GM18502 (cell line): ENCODE data around the gene YPEL5.

ENCODE experiments used
- ATAC-seq: cut with Tn5 transposase; IDR thresholded peaks from one replicate; pipeline ENCODE4 v1.9.1; 2021; ENCODE audit warnings: mild to moderate bottlenecking; ENCODE audit not compliant: unreplicated experiment, poor library complexity

YPEL5 gene

DNA sequence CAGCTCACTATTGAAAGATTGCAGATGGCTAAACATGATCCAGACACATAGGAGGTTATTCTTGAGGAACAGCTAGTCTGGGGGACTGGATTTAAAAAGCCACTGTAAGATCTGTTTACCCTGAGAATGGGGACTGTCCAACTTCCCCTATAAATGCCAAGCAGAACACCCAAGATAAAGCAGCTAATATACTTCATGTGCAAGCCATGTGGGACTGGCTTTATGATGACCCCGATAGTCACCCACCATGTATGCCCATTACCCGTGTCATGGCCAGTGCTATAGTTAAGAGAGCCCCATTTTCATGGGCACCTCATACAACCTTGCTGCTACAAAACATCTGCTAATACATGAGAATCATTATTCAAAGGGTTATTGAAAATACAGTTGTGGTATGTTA is 16.0 kb downstream of the YPEL5 start:
- no peak for ATAC-seq

GRCh38 chr2:30164131-30164925 is 17.5 kb downstream of the YPEL5 start:
- no peak for ATAC-seq

GRCh38 chr2:30165050-30165520 is 18.3 kb downstream of the YPEL5 start:
- peak; percentile 95 for ATAC-seq

DNA sequence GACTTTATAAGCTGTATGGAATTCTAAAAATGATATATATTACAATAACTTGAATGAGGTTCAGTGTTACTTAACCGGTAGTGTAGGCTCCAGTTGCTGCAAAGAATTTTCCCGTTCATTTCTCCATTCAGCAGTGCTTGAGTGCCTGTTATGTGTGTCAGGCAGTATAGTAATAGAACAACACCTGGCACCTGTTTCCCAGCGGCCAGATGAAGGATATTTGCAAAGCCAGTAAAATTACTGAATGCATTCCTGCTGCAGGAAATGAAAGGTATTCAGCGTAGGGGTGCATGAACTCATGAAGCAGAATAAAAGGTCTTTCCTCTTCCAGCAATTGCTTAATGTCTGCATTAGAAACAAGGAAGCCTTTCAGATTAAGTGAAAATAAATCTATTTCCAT is 18.8 kb downstream of the YPEL5 start:
- ATAC-seq, result no peak

DNA sequence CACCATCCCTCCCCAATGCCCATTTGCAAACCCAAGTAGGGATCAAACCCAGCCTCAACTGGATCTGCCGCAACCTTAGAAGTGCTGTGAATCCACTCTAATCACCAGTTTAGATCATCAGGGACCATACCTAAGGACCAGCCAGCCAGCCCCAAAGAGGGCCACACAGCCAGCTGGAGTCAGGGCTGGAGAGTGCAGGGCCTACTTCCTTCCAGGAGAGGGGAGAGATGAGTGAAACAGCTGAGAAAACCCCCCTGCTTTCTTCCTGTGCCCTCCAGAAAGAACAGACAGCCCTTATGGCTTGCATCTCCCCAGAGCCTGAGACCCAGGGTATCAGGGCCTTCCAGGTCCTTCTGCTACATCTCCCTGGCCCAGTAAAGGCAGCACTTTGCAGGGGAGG is 25.8 kb downstream of the YPEL5 start:
- no peak for ATAC-seq

- no peak for ATAC-seq
Observed at GRCh38 chr2:30177440-30177839, 30.6 kb downstream of the YPEL5 start.

- no peak for ATAC-seq
Observed at GRCh38 chr2:30177956-30178355, 31.1 kb downstream of the YPEL5 start.

DNA sequence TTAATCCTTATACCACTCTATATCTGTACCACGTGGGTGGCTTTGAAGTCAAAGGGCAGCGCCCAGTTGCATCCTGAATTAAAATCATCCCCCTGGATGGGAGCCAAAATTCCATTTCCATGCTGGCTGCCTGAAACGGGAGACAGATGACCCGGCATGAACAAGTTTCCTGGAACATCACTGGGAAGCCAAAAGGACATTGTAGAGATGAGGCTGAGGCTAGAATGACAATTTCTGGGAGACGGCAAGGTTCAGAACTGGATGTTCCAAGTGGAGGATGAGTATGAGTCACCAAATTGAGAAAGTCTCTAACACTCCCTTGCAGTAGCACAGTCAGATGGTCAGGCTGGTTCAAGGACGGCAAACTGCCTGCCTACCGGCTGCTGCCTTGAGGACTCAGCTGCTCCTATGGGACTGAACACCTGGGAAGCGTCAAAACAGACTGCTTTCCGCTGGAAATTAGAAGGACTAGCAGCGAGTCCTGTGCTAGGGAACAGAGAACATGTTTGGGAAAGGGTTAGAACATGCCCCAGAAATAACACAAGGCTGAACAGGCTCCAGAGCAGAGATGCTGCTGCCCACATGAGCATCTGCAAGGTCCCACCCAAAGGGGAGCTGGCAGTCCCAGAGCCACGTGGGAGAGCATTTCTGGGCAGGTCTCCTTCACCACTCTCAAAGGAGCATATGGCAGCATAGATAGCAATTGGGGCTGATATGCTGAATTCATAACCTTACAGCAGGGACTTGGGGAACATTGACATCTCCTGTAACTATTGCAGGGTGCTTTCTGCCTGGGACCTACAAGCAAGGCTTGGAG is 32.0 kb downstream of the YPEL5 start:
- ATAC-seq, result no peak

DNA sequence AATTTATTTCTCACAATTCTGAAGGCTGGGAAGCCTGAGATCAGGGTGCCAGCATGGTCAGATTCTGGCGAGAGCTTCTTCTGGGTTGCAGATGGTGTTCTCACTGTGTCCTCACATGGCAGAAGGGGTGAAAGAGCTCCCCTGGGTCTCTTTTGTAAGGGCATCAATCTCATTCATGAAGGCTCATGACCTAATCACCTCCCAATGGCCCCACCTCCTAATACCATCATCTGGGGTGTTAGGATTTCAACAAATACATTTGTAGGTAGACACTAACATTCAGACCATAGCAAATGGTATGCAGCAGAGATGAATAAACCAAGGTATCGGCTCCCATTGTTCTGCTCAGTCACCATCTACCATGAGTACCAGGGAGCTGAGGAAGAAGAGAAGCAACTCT is 32.7 kb downstream of the YPEL5 start:
- no peak for ATAC-seq

DNA sequence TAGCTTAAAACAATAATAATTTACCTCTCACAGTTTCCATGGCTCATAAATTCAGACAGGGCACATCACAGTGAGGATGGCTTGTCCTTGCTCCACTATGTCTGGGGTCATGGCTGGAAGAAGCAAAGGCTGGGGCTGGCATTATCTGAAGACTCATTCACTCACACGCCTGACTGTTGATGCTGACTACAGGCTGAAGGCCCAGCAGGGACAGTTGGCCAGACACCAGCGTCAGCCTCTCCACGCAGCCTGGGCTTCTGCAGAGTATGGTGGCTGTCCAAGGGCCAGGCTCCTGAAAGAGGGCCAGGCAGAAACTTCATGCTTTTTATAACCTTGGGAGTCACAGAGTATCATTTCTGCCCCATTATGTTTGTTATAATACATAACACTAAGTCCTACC is 33.4 kb downstream of the YPEL5 start:
- no peak for ATAC-seq

- ATAC-seq, result no peak
Observed at GRCh38 chr2:30181176-30181575, 34.4 kb downstream of the YPEL5 start.

DNA sequence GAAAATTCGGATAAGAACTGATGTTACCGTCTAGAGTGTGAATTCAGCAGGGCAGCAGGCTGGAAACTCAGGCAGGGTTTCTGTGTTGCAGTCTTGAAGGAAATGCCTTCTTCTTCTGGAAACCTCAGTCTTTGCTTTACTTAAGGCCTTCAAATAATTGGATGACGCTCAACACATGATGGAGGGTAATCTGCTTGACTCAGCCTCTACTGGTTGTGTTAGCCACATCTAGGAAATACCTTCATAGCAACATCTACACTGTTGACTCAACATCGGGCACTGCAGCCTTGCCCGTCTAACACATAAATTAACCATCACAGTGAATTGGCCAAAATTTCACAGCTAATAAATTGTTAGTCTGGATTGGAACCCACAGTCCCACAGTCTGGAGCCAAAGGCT is 37.2 kb downstream of the YPEL5 start:
- ATAC-seq, result no peak

- ATAC-seq, result no peak
Observed at GRCh38 chr2:30185178-30185577, 38.4 kb downstream of the YPEL5 start.

DNA sequence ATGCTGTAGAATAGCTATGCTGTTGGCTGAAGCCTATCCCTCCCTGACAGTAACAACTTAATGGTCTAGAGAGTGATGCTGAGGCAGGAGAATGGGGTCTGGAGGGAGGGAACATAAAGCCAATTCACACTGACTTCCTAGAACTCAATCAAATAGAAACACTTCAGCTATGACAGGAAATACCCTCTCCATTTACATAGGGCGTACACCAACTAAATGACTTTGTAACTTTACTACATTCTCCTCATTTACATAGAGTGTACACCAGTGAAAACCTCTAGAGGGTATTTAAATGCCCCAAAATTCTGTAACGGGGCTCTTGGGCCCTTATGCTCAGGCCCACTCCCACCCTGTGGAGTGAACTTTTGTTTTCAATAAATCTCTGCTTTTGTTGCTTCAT is 41.5 kb downstream of the YPEL5 start:
- no peak for ATAC-seq

- ATAC-seq, result no peak
Observed at GRCh38 chr2:30190637-30191036, 43.8 kb downstream of the YPEL5 start.

DNA sequence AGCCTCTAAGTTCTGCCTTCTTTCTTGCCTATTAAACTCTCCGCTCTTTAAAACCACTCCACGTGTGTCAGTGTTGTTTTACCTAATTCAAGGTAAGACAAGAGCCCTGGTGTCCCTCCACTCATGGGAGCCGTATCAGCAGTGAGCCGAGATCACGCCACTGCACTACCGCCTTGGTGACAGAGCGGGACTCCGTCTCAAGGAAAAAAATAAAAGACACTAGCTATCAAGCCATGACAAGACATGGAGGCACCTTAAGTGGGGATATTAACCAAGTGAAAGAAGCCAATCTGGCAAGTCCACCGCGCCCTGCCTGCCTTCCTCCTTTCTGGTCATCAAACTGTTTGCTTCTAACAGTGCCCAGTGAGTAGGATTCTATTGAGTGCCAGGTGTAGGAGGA is 44.3 kb downstream of the YPEL5 start:
- ATAC-seq, result no peak

DNA sequence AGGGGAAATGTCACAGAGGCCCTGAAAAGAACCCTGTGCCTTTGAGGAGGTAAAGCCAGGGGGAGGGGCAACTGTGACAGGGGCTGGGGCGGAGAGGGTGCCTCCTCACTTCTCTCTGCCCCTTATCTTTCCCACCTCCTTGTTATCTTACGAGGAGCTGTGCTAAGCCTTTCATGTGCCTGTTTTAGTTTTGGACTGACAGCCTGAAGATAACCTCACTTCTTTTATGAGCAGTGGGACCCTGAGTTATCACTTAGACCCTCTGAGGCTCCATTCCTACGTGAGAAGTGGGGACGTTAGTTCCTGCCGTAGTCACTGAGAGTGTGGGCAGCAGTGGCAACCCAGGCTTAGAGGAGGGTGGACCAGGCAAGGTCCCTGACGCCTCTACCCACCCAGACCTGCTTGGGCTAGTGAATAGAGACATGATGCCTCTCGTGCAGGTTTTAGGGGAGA is 45.0 kb downstream of the YPEL5 start:
- no peak for ATAC-seq

GRCh38 chr2:30192314-30192713 is 45.5 kb downstream of the YPEL5 start:
- no peak for ATAC-seq

DNA sequence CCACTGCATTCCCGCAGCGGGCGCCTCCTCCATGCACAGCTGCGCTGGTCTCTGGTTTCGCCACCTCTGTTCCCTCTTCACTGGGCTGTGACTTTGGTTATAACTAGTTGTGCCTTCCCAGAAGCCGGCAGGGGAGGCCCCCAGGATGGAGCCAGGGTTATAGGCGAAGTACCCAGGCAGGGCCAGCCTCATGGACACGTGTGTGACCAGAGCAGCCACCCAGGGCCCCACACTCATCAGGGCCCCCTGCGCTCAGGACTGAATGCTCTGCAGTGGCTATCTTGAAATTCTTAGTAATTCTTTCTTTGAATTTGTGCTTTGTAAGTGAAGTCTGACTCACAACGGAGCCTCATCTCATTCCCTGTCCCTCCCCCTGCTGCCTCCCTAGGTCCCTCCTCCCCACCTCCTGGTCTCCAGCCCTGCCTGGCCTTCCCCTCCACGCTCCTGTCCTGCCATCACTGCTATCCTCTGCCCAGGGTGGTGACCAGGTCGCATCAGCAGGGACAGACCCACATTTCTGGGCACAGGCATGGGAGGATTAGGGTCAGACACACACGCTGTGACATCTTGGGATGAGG is 46.4 kb downstream of the YPEL5 start:
- no peak for ATAC-seq

- no peak for ATAC-seq
Observed at GRCh38 chr2:30194421-30194820, 47.6 kb downstream of the YPEL5 start.

DNA sequence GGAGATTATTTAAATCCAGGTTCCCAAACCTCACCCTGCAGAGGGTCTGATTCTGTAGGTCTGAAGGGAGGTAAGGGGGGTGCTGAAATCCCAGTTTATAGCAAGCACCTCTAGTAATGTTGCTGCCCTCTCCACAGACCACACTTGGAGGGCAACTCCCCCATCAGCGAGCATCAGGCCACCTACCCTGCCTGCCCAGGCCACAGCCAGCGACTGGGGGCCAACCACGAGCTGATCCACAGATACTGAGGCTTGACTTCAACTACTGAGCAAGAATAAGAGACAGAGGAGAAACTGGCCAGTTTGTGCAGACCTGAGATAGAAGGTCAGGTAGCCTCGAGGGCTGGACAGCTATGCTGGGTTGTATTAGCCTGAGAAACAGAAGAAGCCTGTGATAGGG is 48.2 kb downstream of the YPEL5 start:
- no peak for ATAC-seq
